Chondrocyte (in vitro differentiated cells): Measurements from ENCODE around the gene PYGO2. TPM values are rescaled to one million over a fixed set of nuclear protein-coding genes. Genes with fewer than 3 reads are reported as not detected.
A peak's percentile ranks its signal among the peaks of the same experiment; 100 is the strongest.

Experiments
- DNase-seq: peaks from one replicate; pipeline ENCODE4 v3.0.0; 2021; ENCODE audit warnings: mixed read lengths, low spot score
- H3K27ac Mint-ChIP-seq: one replicate; pipeline ENCODE4 v1.8.0; 2021; ENCODE audit warnings: mild to moderate bottlenecking, moderate library complexity, mixed read lengths; ENCODE audit not compliant: unreplicated experiment
- H3K27me3 Mint-ChIP-seq: 2 replicates; pipeline ENCODE4 v1.8.0; 2021; ENCODE audit warnings: low read depth, mixed read lengths
- H3K36me3 Mint-ChIP-seq: 2 replicates; pipeline ENCODE4 v1.8.0; 2021; ENCODE audit warnings: low read depth, mixed read lengths
- H3K4me1 Mint-ChIP-seq: 2 replicates; pipeline ENCODE4 v1.8.0; 2021; ENCODE audit warnings: low read depth, mild to moderate bottlenecking, mixed read lengths
- H3K4me3 Mint-ChIP-seq: one replicate; pipeline ENCODE4 v1.8.0; 2021; ENCODE audit warnings: mild to moderate bottlenecking, moderate library complexity, mixed read lengths; ENCODE audit not compliant: unreplicated experiment
- H3K9me3 Mint-ChIP-seq: 2 replicates; pipeline ENCODE4 v1.8.0; 2021; ENCODE audit warnings: low read depth, mixed read lengths
- CTCF ChIP-seq: fragments of 200-600 bp; sonication (generic); IDR thresholded peaks from 2 replicates; pipeline ENCODE4 v1.5.0; 2021; ENCODE audit warnings: antibody characterized with exemption, mild to moderate bottlenecking, moderate library complexity
- total RNA-seq: library from RNA; stranded (reverse); gene quantifications from 3 replicates; pipeline ENCODE4 v1.2.1, GENCODE V29; 2021

The PYGO2 gene
- total RNA-seq, 1 donor from 2014 or later = 24.0 TPM

- no peak overlapping the region for H3K4me3 Mint-ChIP-seq
- DNase-seq = no peak
- H3K9me3 Mint-ChIP-seq = no peaks in the 10 kb centered on the region
- peaks cover 7% of the 10 kb centered on the region for H3K36me3 Mint-ChIP-seq
- H3K27me3 Mint-ChIP-seq = no peaks in the 10 kb centered on the region
- peak; percentile 87 for TF ChIP-seq CTCF
- no peak overlapping the region for H3K27ac Mint-ChIP-seq
- peaks cover 16% of the 10 kb centered on the region for H3K4me1 Mint-ChIP-seq
Measured at GRCh38 chr1:154943649-154944400, 17.8 kb downstream of the PYGO2 start.

- TF ChIP-seq CTCF = no peak
- no peaks in the 10 kb centered on the region for H3K27me3 Mint-ChIP-seq
- H3K9me3 Mint-ChIP-seq = no peaks in the 10 kb centered on the region
- no peak for DNase-seq
- H3K27ac Mint-ChIP-seq = no peak overlapping the region
- peaks cover 30% of the 10 kb centered on the region for H3K4me1 Mint-ChIP-seq
- no peak overlapping the region for H3K4me3 Mint-ChIP-seq
- peaks cover 3% of the 10 kb centered on the region for H3K36me3 Mint-ChIP-seq
Measured at GRCh38 chr1:154941333-154942013, 20.1 kb downstream of the PYGO2 start.

GRCh38 chr1:154940651-154941194 lies 20.9 kb downstream of the PYGO2 start:
- DNase-seq = no peak
- Mint-ChIP-seq H3K27ac (peak overlapping the region; percentile 41), H3K27me3 (no peaks in the 10 kb centered on the region), H3K4me1 (peaks cover 36% of the 10 kb centered on the region), H3K9me3 (no peaks in the 10 kb centered on the region), H3K4me3 (no peak overlapping the region), H3K36me3 (no peaks in the 10 kb centered on the region)
- no peak for TF ChIP-seq CTCF

GRCh38 chr1:154940213-154940560 lies 21.4 kb downstream of the PYGO2 start:
- Mint-ChIP-seq H3K9me3 (no peaks in the 10 kb centered on the region), H3K27me3 (no peaks in the 10 kb centered on the region), H3K4me3 (no peak overlapping the region), H3K27ac (no peak overlapping the region), H3K36me3 (no peaks in the 10 kb centered on the region), H3K4me1 (peaks cover 41% of the 10 kb centered on the region)
- TF ChIP-seq CTCF = no peak
- no peak for DNase-seq

GRCh38 chr1:154938604-154939399 lies 22.8 kb downstream of the PYGO2 start:
- H3K4me3 Mint-ChIP-seq = peak overlapping the region; percentile 7

More at GRCh38 chr1:154938604-154939399, 22.8 kb downstream of the PYGO2 start:
- Mint-ChIP-seq H3K36me3 (no peaks in the 10 kb centered on the region), H3K27ac (peak overlapping the region; percentile 59), H3K4me1 (peaks cover 38% of the 10 kb centered on the region), H3K27me3 (no peaks in the 10 kb centered on the region), H3K9me3 (no peaks in the 10 kb centered on the region)
- DNase-seq = no peak
- no peak for TF ChIP-seq CTCF
